Thyroid gland (tissue), 4 donors: ENCODE measurements around the gene TMEM255B. TPM values are rescaled to one million over a fixed set of nuclear protein-coding genes. Genes with fewer than 3 reads are reported as not detected.

ENCODE experiments used
- DNase-seq, 2 donors: peaks; one replicate each; pipeline ENCODE4 v3.0.0-alpha.2; 2019
- H3K27ac ChIP-seq, 3 donors: fragments of 200-600 bp; sonication (generic); 1 replicate in 2 of 3; 2 replicates in 1 of 3; pipeline ENCODE4 v1.5.1; 2016 to 2019; ENCODE audit warnings: mild to moderate bottlenecking in 1 of 3, moderate library complexity in 1 of 3
- H3K27me3 ChIP-seq: fragments of 200-600 bp; sonication (generic); one replicate; pipeline ENCODE4 v1.5.1; 2019
- H3K36me3 ChIP-seq, 2 donors: fragments of 200-600 bp; sonication (generic); one replicate each; pipeline ENCODE4 v1.5.1; 2016 to 2019
- H3K4me1 ChIP-seq, 2 donors: fragments of 200-600 bp; sonication (generic); one replicate each; pipeline ENCODE4 v1.5.1; 2017 to 2019
- H3K4me3 ChIP-seq, 3 donors: fragments of 200-600 bp; sonication (generic); replicated peaks in 1 of 3; 1 replicate in 2 of 3; 2 replicates in 1 of 3; pipeline ENCODE4 v1.5.1; 2016; ENCODE audit warnings: mild to moderate bottlenecking in 1 of 3
- H3K9me3 ChIP-seq: fragments of 200-600 bp; sonication (generic); one replicate; pipeline ENCODE4 v1.5.1; 2017
- POLR2A ChIP-seq, 2 donors: fragments of 450-650 bp; IDR thresholded peaks; one replicate each; pipeline ENCODE4 v1.6.1; 2017; ENCODE audit warnings: antibody characterized with exemption in 2 of 2, mild to moderate bottlenecking in 2 of 2, moderate library complexity in 1 of 2
- WGBS, 2 donors: methylation state at CpG; one replicate each; pipeline ENCODE4 v1.1.5; 2017; 5-methylcytosine and 5-hydroxymethylcytosine counted together
- intact Hi-C: fragments of 100-400 bp; cut with DNase I; formaldehyde crosslinking; loops from one replicate; pipeline ENCODE4 v1.15.1; 2023
- total RNA-seq, 4 donors: library from RNA; depleted of rRNA; stranded (reverse); fragments of >200 nt; gene quantifications; one replicate each; pipeline ENCODE4 v1.2.3, GENCODE V29; 2016
- TF ChIP-seq, protein P1 (sequence below), 6 experiments: fragments of 200-600 bp in 3 of 6; fragments of 450-650 bp in 3 of 6; sonication (generic) in 3 of 6; IDR thresholded peaks; one replicate each; pipeline ENCODE4 v1.5.1; 2016 to 2019; ENCODE audit warnings: antibody characterized with exemption in 6 of 6, mild to moderate bottlenecking in 2 of 6, inconsistent platforms in 1 of 6, moderate library complexity in 1 of 6

The TMEM255B gene
- total RNA-seq, 4 donors from 2014 or later = 6.1 to 9.2 (median 8.3) TPM

DNA sequence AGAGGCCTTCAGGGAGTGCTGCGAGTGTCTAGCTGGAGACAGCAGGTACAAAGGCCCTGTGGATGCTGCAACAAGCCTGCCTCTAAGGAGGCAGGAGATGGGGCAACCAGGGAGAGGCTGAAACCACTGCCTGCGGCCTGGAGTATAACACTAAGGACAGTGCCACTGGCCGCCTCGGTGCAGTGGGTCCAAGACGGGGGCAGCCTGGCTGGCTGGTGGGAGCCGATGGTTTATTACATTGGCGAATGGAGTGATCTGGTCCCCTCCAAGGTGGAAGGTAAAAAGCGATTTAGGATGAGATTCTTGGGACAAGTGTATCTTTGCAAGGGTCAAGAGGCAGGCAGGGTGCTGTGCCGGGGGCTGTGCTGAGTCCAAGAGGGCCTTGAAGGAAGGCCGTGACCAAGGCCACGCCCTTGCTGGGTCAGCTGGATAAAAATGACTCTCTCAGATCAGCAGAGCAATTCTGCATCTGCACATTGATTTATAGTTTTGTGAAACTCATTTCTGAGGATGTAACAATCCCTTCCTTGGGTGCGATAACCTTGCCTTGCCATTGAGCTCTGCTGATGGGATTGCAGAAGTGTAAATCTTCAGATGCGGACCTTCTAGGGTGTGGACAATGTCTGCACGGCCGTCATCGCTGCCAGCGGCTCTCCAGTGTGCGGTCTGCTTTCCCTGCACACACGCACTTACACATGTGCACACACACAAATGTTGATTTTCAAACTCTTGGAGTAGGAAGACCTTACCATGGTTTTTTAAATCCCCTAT is 6.0 kb downstream of the TMEM255B start:
- TF ChIP-seq, protein P1, sequence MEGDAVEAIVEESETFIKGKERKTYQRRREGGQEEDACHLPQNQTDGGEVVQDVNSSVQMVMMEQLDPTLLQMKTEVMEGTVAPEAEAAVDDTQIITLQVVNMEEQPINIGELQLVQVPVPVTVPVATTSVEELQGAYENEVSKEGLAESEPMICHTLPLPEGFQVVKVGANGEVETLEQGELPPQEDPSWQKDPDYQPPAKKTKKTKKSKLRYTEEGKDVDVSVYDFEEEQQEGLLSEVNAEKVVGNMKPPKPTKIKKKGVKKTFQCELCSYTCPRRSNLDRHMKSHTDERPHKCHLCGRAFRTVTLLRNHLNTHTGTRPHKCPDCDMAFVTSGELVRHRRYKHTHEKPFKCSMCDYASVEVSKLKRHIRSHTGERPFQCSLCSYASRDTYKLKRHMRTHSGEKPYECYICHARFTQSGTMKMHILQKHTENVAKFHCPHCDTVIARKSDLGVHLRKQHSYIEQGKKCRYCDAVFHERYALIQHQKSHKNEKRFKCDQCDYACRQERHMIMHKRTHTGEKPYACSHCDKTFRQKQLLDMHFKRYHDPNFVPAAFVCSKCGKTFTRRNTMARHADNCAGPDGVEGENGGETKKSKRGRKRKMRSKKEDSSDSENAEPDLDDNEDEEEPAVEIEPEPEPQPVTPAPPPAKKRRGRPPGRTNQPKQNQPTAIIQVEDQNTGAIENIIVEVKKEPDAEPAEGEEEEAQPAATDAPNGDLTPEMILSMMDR (IDR thresholded peaks at IDR 0.05) = no peak
- no peak for TF ChIP-seq POLR2A (IDR thresholded peaks at IDR 0.05)
- H3K27ac ChIP-seq = no peak overlapping the region
- no peak for DNase-seq
- 85 to 90% methylated on average over 18 to 19 of the region's 19 CpGs for WGBS, 2 donors
- no peaks in the 10 kb centered on the region for H3K36me3 ChIP-seq
- no peaks in the 10 kb centered on the region for H3K9me3 ChIP-seq
- peaks cover 0 to under 1% of the 10 kb centered on the region in 2 donors for H3K4me1 ChIP-seq
- no peaks in the 10 kb centered on the region for H3K27me3 ChIP-seq
- intact Hi-C loops = no loop called here
- H3K4me3 ChIP-seq = no peak overlapping the region

DNA sequence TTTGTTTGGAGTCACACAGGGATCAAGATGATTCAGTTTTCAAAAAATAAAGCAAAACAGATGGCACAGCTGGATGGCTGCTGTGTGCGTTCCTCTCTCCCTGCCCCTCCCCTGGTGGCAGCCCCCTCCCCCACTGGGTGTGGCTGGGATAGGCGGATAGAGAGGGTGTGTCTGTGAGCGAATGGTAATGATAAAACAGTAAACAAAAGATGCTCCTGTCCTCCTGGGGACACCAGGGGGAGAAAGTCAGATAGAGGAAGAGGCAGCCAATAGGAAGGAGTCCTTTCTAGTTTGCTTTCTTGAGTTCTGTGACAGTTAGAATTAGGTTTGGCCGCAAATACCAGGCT is 6.5 kb downstream of the TMEM255B start:
- Histone ChIP-seq H3K27me3 (no peaks in the 10 kb centered on the region), H3K36me3 (no peaks in the 10 kb centered on the region), H3K4me1 (no peaks in the 10 kb centered on the region), H3K4me3 (no peak overlapping the region), H3K27ac (no peak overlapping the region), H3K9me3 (no peaks in the 10 kb centered on the region)
- intact Hi-C loops = no loop called here
- WGBS, 2 donors = 72 to 83% methylated on average over 4 of the region's 4 CpGs
- no peak for TF ChIP-seq POLR2A (IDR thresholded peaks at IDR 0.05)
- TF ChIP-seq, protein P1 (IDR thresholded peaks at IDR 0.05) = no peak
- no peak for DNase-seq

DNA sequence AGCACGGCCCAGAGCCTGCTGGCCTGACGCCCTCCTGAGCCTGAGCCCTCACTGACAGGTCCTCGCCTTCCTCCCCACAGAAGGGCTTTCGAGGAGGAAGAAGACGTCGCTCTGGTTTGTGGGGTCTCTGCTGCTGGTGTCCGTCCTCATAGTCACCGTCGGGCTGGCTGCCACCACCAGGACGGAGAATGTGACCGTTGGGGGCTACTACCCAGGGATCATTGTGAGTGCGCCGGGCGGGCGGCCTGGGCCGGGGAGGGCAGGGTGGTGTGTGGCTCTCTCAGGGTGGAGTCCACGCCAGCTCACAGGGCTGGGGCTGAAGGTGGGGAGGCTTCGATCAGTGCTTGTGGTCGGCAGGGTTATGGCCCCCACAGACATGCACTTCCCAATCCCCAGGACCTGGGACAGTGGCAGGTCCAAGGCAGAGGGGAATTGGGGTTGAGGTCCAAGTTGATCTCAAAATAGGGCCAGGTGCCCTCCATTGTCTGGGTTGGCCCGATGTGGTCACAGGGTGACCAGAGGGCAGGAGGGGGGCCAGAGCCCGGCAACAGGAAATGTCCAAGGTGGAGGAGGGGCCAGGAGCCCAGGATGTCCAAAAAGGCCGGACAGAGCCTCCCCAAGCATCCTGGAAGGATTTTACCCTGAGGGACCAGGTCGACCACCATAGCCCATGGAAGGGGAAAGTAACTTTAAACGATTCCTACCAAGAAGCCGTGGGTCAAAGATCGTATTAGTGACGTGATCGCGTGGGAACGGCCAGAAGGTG is 7.2 kb downstream of the TMEM255B start:
- intact Hi-C loops = no loop called here
- Histone ChIP-seq H3K4me3 (no peak overlapping the region), H3K36me3 (no peaks in the 10 kb centered on the region), H3K27ac (no peak overlapping the region), H3K27me3 (no peaks in the 10 kb centered on the region), H3K4me1 (no peaks in the 10 kb centered on the region), H3K9me3 (no peaks in the 10 kb centered on the region)
- no peak for TF ChIP-seq POLR2A (IDR thresholded peaks at IDR 0.05)
- TF ChIP-seq, protein P1 (IDR thresholded peaks at IDR 0.05) = no peak
- 85 to 87% methylated on average over 27 to 28 of the region's 30 CpGs for WGBS, 2 donors
- DNase-seq = no peak

DNA sequence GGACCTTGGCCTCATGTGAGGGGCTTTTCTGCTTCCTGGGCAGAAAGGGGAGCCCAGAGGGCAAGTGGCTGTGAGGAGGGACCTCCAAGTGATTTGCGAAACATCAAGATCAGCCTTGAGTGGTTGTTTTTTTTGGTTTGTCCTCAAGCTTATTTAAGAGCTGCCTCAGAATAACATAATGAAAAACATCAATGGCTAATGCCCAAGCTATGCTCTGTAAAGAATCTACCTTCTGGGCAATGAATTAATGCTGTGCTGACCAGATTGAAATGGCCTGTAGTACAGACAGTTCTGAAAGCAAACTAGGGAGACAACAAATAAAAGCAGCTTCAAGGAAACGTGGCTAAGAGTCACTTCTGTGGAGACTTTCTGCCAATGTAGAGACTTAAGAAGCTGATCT is 8.3 kb downstream of the TMEM255B start:
- no peaks in the 10 kb centered on the region for H3K9me3 ChIP-seq
- 32 to 35% methylated on average over 2 of the region's 2 CpGs for WGBS, 2 donors
- no peaks in the 10 kb centered on the region for H3K4me1 ChIP-seq
- no peak overlapping the region for H3K4me3 ChIP-seq
- no peaks in the 10 kb centered on the region for H3K27me3 ChIP-seq
- no peak for DNase-seq
- no peak overlapping the region for H3K27ac ChIP-seq
- H3K36me3 ChIP-seq = no peaks in the 10 kb centered on the region
- TF ChIP-seq POLR2A (IDR thresholded peaks at IDR 0.05) = no peak
- TF ChIP-seq, protein P1 (IDR thresholded peaks at IDR 0.05) = no peak
- intact Hi-C loops = no loop called here
